Stimulated activated CD8-positive, alpha-beta memory T cell treated with anti-CD3 and anti-CD28 coated beads, Interleukin-4, amount 100 ng/mL, for 48 hours (primary cell): Measurements from ENCODE around the gene FAM163B.

Experiments used
- DNase-seq: peaks from one replicate; pipeline ENCODE4 v3.0.0-alpha.2; 2020

Gene FAM163B

GRCh38 chr9:133580419-133580738 lies 28.8 kb downstream of the FAM163B start:
- no peak for DNase-seq

GRCh38 chr9:133579601-133580418 lies 29.4 kb downstream of the FAM163B start:
- no peak for DNase-seq

- no peak for DNase-seq
These were observed 30.4 kb downstream of the FAM163B start for GRCh38 chr9:133578524-133579441.

- no peak for DNase-seq
These were observed 31.5 kb downstream of the FAM163B start for GRCh38 chr9:133577737-133578112.

GRCh38 chr9:133576875-133577736 lies 32.1 kb downstream of the FAM163B start:
- no peak for DNase-seq

GRCh38 chr9:133576031-133576874 lies 32.9 kb downstream of the FAM163B start:
- DNase-seq = no peak

- no peak for DNase-seq
These were observed 33.8 kb downstream of the FAM163B start for GRCh38 chr9:133575186-133576030.

- DNase-seq = no peak
These were observed 34.4 kb downstream of the FAM163B start for GRCh38 chr9:133574771-133575170.

- DNase-seq = no peak
These were observed 35.2 kb downstream of the FAM163B start for GRCh38 chr9:133573791-133574515.

- no peak for DNase-seq
These were observed 36.3 kb downstream of the FAM163B start for GRCh38 chr9:133572821-133573361.

GRCh38 chr9:133571896-133572595 lies 37.1 kb downstream of the FAM163B start:
- no peak for DNase-seq

GRCh38 chr9:133571391-133571890 lies 37.7 kb downstream of the FAM163B start:
- DNase-seq = no peak

- no peak for DNase-seq
These were observed 38.5 kb downstream of the FAM163B start for GRCh38 chr9:133570691-133571080.

GRCh38 chr9:133569891-133570690 lies 39.1 kb downstream of the FAM163B start:
- no peak for DNase-seq

- DNase-seq = no peak
These were observed 39.9 kb downstream of the FAM163B start for GRCh38 chr9:133569121-133569785.

GRCh38 chr9:133568186-133568585 lies 41.0 kb downstream of the FAM163B start:
- DNase-seq = no peak

GRCh38 chr9:133566817-133567216 lies 42.4 kb downstream of the FAM163B start:
- no peak for DNase-seq

GRCh38 chr9:133566382-133566781 lies 42.8 kb downstream of the FAM163B start:
- DNase-seq = no peak
